K562 (cell line): ENCODE measurements around the gene AGAP1. TPM values are rescaled to one million over a fixed set of nuclear protein-coding genes. Genes with fewer than 3 reads are reported as not detected.

Experiments used
- ATAC-seq: fragments of 200-7000 bp; cut with Tn5 transposase; 3 replicates; pipeline ENCODE4 v1.9.1; 2020; ENCODE audit warnings: moderate library complexity
- BruUV-seq: library from RNA; stranded (reverse); fragments of 400-500 nt; replicated peaks from 2 replicates; lab custom pipeline; 2021; lab: Mats Ljungman, UMichigan
- CTCF ChIA-PET: fragments of 300-600 bp; formaldehyde crosslinking; extraction: SDS; loops from one replicate; lab custom pipeline; 2021; ENCODE audit warnings: low intra/inter-chr PET ratio; lab: Yijun Ruan, JAX
- POLR2A ChIA-PET: fragments of 300-600, 350-650 bp; sonication (Branson Sonifier 250); formaldehyde crosslinking; extraction: SDS; loops from one replicate; lab custom pipeline; 2021; ENCODE audit warnings: antibody characterized with exemption, inconsistent platforms; lab: Yijun Ruan, JAX
- DNase-seq, 4 experiments: peaks; one replicate each; pipeline versions ENCODE4 v3.0.0 to v3.0.0-alpha.2; 2011 to 2018; ENCODE audit warnings: low spot score in 3 of 4, mixed read lengths in 3 of 4; ENCODE audit errors: extremely low read depth in 1 of 4
- FAIRE-seq: peaks from 2 replicates; lab custom pipeline; 2011; peaks lifted over from hg19 to GRCh38; lab: Jason Lieb, UNC
- H2AFZ ChIP-seq: 2 replicates; pipeline ENCODE4 v1.6.0; 2011; ENCODE audit warnings: low read depth, low read length, control low read depth, inconsistent platforms
- H3K27ac ChIP-seq: fragments of 200-600 bp; 3 replicates; pipeline ENCODE4 v1.8.0; 2011; ENCODE audit warnings: low read depth, mild to moderate bottlenecking, control low read depth, inconsistent platforms, low read length, moderate library complexity, mixed read lengths; ENCODE audit errors: extremely low read depth
- H3K27me3 ChIP-seq, 2 experiments: fragments of 300-600 bp in 1 of 2; 2 replicates in 1 of 2; 3 replicates in 1 of 2; pipeline versions ENCODE4 v1.6.0 to v1.8.0; 2011; ENCODE audit warnings: inconsistent platforms in 2 of 2, low read length in 2 of 2, mild to moderate bottlenecking in 1 of 2, mixed read lengths in 1 of 2, moderate library complexity in 1 of 2; ENCODE audit not compliant: control insufficient read depth in 2 of 2, insufficient read depth in 2 of 2
- H3K36me3 ChIP-seq: fragments of 300-600 bp; 3 replicates; pipeline ENCODE4 v1.8.0; 2011; ENCODE audit warnings: mild to moderate bottlenecking, low read length, inconsistent platforms; ENCODE audit not compliant: control insufficient read depth, insufficient read depth
- H3K4me1 ChIP-seq, 2 experiments: fragments of 200-600 bp in 1 of 2; replicated peaks in 1 of 2; 2 replicates in 1 of 2; 3 replicates in 1 of 2; pipeline versions ENCODE4 v1.5.1 to v1.8.0; 2011; ENCODE audit warnings: inconsistent platforms in 2 of 2, low read length in 2 of 2, mild to moderate bottlenecking in 1 of 2, mixed read lengths in 1 of 2, moderate library complexity in 1 of 2; ENCODE audit not compliant: control insufficient read depth in 2 of 2, insufficient read depth in 2 of 2
- H3K4me2 ChIP-seq: 2 replicates; pipeline ENCODE4 v1.6.1; 2011; ENCODE audit warnings: low read length, control low read depth, inconsistent platforms, mixed read lengths; ENCODE audit not compliant: insufficient read depth
- H3K4me3 ChIP-seq: fragments of 200-600 bp; sonication (generic), shearing (Covaris generic); 2 replicates; pipeline ENCODE4 v1.5.1; 2016; ENCODE audit warnings: control low read depth, inconsistent platforms
- H3K79me2 ChIP-seq: fragments of 200-600 bp; 3 replicates; pipeline ENCODE4 v1.8.0; 2011; ENCODE audit warnings: low read length, inconsistent platforms; ENCODE audit not compliant: control insufficient read depth, insufficient read depth
- H3K9ac ChIP-seq, 2 experiments: 2 replicates each; pipeline versions ENCODE4 v1.6.0 to v1.6.1; 2011; ENCODE audit warnings: low read depth in 2 of 2, low read length in 2 of 2, control low read depth in 1 of 2, inconsistent platforms in 1 of 2, mild to moderate bottlenecking in 1 of 2, mixed read lengths in 1 of 2; ENCODE audit not compliant: insufficient read depth in 1 of 2
- H3K9me1 ChIP-seq: one replicate; pipeline ENCODE4 v1.6.0; 2011; ENCODE audit warnings: inconsistent platforms, mild to moderate bottlenecking, low read length, moderate library complexity; ENCODE audit not compliant: control insufficient read depth, insufficient read depth
- H3K9me3 ChIP-seq: replicated peaks from 2 replicates; pipeline ENCODE4 v1.5.1; 2011; ENCODE audit warnings: low read depth, low read length, inconsistent platforms; ENCODE audit not compliant: control insufficient read depth, insufficient read depth
- H4K20me1 ChIP-seq: replicated peaks from 2 replicates; pipeline ENCODE4 v1.6.1; 2011; ENCODE audit warnings: low read length, inconsistent platforms, mixed read lengths; ENCODE audit not compliant: control insufficient read depth, insufficient read depth
- CCNT2 ChIP-seq: IDR thresholded peaks from 2 replicates; pipeline ENCODE4 v1.6.1; 2011; ENCODE audit warnings: borderline replicate concordance, low read depth, mild to moderate bottlenecking, moderate library complexity, mixed read lengths, low read length; ENCODE audit not compliant: insufficient read length; ENCODE audit errors: extremely low read depth
- E2F3 ChIP-seq: fragments of 250-450 bp; sonication (Bioruptor Pico); IDR thresholded peaks from 2 replicates; pipeline ENCODE4 v1.4.0; 2020; ENCODE audit warnings: mild to moderate bottlenecking
- E2F6 ChIP-seq, 2 experiments: IDR thresholded peaks; 2 replicates each; pipeline ENCODE4 v1.6.1; 2011; ENCODE audit warnings: borderline replicate concordance in 1 of 2, control low read depth in 1 of 2, low read depth in 1 of 2, low read length in 1 of 2, mild to moderate bottlenecking in 1 of 2, mixed read lengths in 1 of 2, moderate library complexity in 1 of 2; ENCODE audit not compliant: insufficient read depth in 1 of 2, insufficient read length in 1 of 2, poor library complexity in 1 of 2, severe bottlenecking in 1 of 2; ENCODE audit errors: extremely low read depth in 1 of 2
- GATAD2A ChIP-seq: fragments of 450-650 bp; IDR thresholded peaks from 2 replicates; pipeline ENCODE4 v1.6.1; 2017
- HDAC1 ChIP-seq, 2 experiments: fragments of 450-650 bp; IDR thresholded peaks; 2 replicates each; pipeline ENCODE4 v1.6.1; 2016 to 2017; ENCODE audit warnings: inconsistent platforms in 1 of 2, mild to moderate bottlenecking in 1 of 2, moderate library complexity in 1 of 2
- MEF2A ChIP-seq: IDR thresholded peaks from 2 replicates; pipeline ENCODE4 v1.6.1; 2011; ENCODE audit warnings: low read depth, mild to moderate bottlenecking, low read length, moderate library complexity; ENCODE audit not compliant: control insufficient read depth
- POLR2G ChIP-seq: fragments of 200-400 bp; formaldehyde crosslinking; IDR thresholded peaks from 2 replicates; pipeline ENCODE4 v1.6.1; 2017; ENCODE audit warnings: low read depth, mild to moderate bottlenecking, antibody characterized with exemption, low read length, moderate library complexity
- RBFOX2 ChIP-seq: fragments of 200-400 bp; formaldehyde crosslinking; IDR thresholded peaks from 2 replicates; pipeline ENCODE4 v1.6.1; 2017; ENCODE audit warnings: low read depth, mild to moderate bottlenecking, low read length, moderate library complexity
- SAP30 ChIP-seq: fragments of 200-600 bp; sonication (generic); IDR thresholded peaks from 2 replicates; pipeline ENCODE4 v1.6.1; 2012; ENCODE audit warnings: borderline replicate concordance, low read depth, mild to moderate bottlenecking, moderate library complexity, low read length, control low read depth, inconsistent platforms; ENCODE audit not compliant: insufficient read depth, poor library complexity, severe bottlenecking
- SMC3 ChIP-seq: conservative IDR thresholded peaks from 2 replicates; pipeline ENCODE4 v1.6.1; 2011; ENCODE audit warnings: low read depth, low read length, improper control_type of control experiment; ENCODE audit not compliant: insufficient read depth
- SRF ChIP-seq, 2 experiments: fragments of 250-450, 450-650 bp in 1 of 2; sonication (Bioruptor Pico) in 1 of 2; sonication (generic) in 1 of 2; formaldehyde crosslinking; IDR thresholded peaks; 2 replicates each; pipeline versions ENCODE4 v1.5.0 to v1.5.1; 2020 to 2022; ENCODE audit warnings: mild to moderate bottlenecking in 1 of 2, missing genetic modification reagents in 1 of 2
- ZBTB7A ChIP-seq: IDR thresholded peaks from 2 replicates; pipeline ENCODE4 v1.6.1; 2011; ENCODE audit warnings: low read depth, mild to moderate bottlenecking, low read length, moderate library complexity, borderline replicate concordance; ENCODE audit not compliant: control insufficient read depth
- ZFX ChIP-seq: sonication (generic); formaldehyde crosslinking; IDR thresholded peaks from 2 replicates; pipeline ENCODE4 v1.8.0; 2022; ENCODE audit warnings: mild to moderate bottlenecking, missing genetic modification reagents, moderate library complexity
- ZNF24 ChIP-seq: fragments of 450-650 bp; IDR thresholded peaks from 2 replicates; pipeline ENCODE4 v1.6.1; 2016
- WGBS: fragments of 100-300 bp; shearing (Covaris generic); methylation state at CpG from one replicate; pipeline ENCODE4 v1.1.6; 2016; ENCODE audit warnings: low coverage, mixed read lengths; ENCODE audit not compliant: insufficient coverage; ENCODE audit errors: missing lambda C conversion rate; 5-methylcytosine and 5-hydroxymethylcytosine counted together
- in situ Hi-C: fragments of 300-500 bp; cut with MboI; formaldehyde crosslinking; loops from 4 replicates; pipeline ENCODE4 v1.15.0; 2018; ENCODE audit warnings: inconsistent platforms, mixed read lengths
- intact Hi-C: fragments of 100-400 bp; cut with micrococcal nuclease; formaldehyde crosslinking; loops from 2 replicates; pipeline ENCODE4 v1.14.2; 2022
- polyA plus RNA-seq, 8 experiments: library from polyadenylated mRNA; depleted of rRNA in 4 of 8; stranded (reverse) in 5 of 8; unstranded in 3 of 8; fragments of >200 nt; fragmentation: Nextera tagmentation in 2 of 8; fragmentation: Illumina TruSeq in 1 of 8; extraction: Ambion mirVana in 2 of 8; extraction: Trizol in 1 of 8; gene quantifications; 2 replicates each; pipeline versions ENCODE4 v1.2.1 to v1.2.3, GENCODE V29; 2011 to 2014; ENCODE audit warnings: inconsistent platforms in 1 of 8, missing spikeins in 1 of 8
- total RNA-seq, 7 experiments: library from RNA; depleted of rRNA in 6 of 7; stranded (reverse); fragments of >200 nt in 6 of 7; fragmentation: Illumina TruSeq in 2 of 7; extraction: Trizol in 2 of 7; gene quantifications; 2 replicates each; pipeline versions ENCODE4 v1.2.1 to v1.2.3, GENCODE V29; 2011 to 2021; ENCODE audit warnings: low replicate concordance in 1 of 7
- TF ChIP-seq, protein P1 (sequence below): fragments of 450-650 bp; IDR thresholded peaks from 2 replicates; pipeline ENCODE4 v1.6.1; 2014; ENCODE audit warnings: low read depth, mild to moderate bottlenecking, moderate library complexity, borderline replicate concordance

AGAP1 gene
- total and polyA plus RNA-seq, 9 of the 15 experiments (the other 6 are each of a cell fraction or from before 2014, with no cell fraction given) = 1.3 to 24.0 (median 10.6) TPM

- Histone ChIP-seq H2AFZ (no peak overlapping the region; the same call in 1 of the 2 replicates), H3K4me3 (peak overlapping the region; percentile 62), H3K9ac (peak overlapping the region; percentile 56 to 93; a peak in 3 of 4 replicates), H3K4me2 (peak overlapping the region; percentile 79), H3K27me3 (no peaks in the 10 kb centered on the region), H3K36me3 (peaks cover 7% of the 10 kb centered on the region; the same call in 2 of the 3 replicates), H3K9me3 (no peaks in the 10 kb centered on the region; the same call in 1 of the 2 replicates), H3K27ac (peak overlapping the region; percentile 64; the same call in 2 of the 3 replicates), H4K20me1 (peaks cover 35% of the 10 kb centered on the region), H3K79me2 (peaks cover 53% of the 10 kb centered on the region), H3K9me1 (no peaks in the 10 kb centered on the region), H3K4me1 (peaks cover 32 to 42% of the 10 kb centered on the region in 2 experiments; a peak in 4 of 5 replicates)
- under 1% methylated on average over 35 of the region's 72 CpGs for WGBS
- peak in 3 of 4 experiments; percentile 27 to 41 (median 28) for DNase-seq
- in situ Hi-C loops (no loop called here), intact Hi-C loops (loop anchor here (2.0 to 10.0 kb wide), 3 partner anchors 60 to 360 kb away; no protein-coding TSS in a partner anchor)
- peak; percentile 71 for ATAC-seq
- ChIA-PET POLR2A (no interaction called here), CTCF (no interaction called here)
- no TSS peak for BruUV-seq
- FAIRE-seq = no peak
- TF ChIP-seq GATAD2A (no peak), POLR2G (peak; percentile 58; the same call in 1 of the 2 replicates), E2F3 (CRISPR knock-in tag) (no peak), RBFOX2 (peak; percentile 66), HDAC1 (IDR thresholded peaks at IDR 0.05) (no peak), MEF2A (no peak), ZNF24 (no peak), ZBTB7A (peak; percentile 55; the same call in 1 of the 2 replicates), SMC3 (no peak), CCNT2 (peak; percentile 44), ZFX (peak; percentile 44; the same call in 1 of the 2 replicates), SAP30 (peak; percentile 17), E2F6 (IDR thresholded peaks at IDR 0.05; ENCODE audit: borderline replicate concordance in 1 of 2, extremely low read depth in 1 of 2, insufficient read depth in 1 of 2, insufficient read length in 1 of 2, low read depth in 1 of 2, low read length in 1 of 2, poor library complexity in 1 of 2, severe bottlenecking in 1 of 2) (peak; percentile 45 to 81), SRF (CRISPR knock-in tag; IDR thresholded peaks at IDR 0.05) (no peak)
- TF ChIP-seq, protein P1, sequence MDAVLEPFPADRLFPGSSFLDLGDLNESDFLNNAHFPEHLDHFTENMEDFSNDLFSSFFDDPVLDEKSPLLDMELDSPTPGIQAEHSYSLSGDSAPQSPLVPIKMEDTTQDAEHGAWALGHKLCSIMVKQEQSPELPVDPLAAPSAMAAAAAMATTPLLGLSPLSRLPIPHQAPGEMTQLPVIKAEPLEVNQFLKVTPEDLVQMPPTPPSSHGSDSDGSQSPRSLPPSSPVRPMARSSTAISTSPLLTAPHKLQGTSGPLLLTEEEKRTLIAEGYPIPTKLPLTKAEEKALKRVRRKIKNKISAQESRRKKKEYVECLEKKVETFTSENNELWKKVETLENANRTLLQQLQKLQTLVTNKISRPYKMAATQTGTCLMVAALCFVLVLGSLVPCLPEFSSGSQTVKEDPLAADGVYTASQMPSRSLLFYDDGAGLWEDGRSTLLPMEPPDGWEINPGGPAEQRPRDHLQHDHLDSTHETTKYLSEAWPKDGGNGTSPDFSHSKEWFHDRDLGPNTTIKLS = 0 out of 2 replicates have a peak, but pooled peaks have one; percentile 24
These were observed 1.0 kb downstream of the AGAP1 start for GRCh38 chr2:235494716-235495372.
